ENCODE results near the gene CAMK4. TPM values are rescaled to one million over a fixed set of nuclear protein-coding genes. Genes with fewer than 3 reads are reported as not detected.

Gene CAMK4
- total RNA-seq, 1 experiment from 2014 or later: 10.2 TPM

DNA sequence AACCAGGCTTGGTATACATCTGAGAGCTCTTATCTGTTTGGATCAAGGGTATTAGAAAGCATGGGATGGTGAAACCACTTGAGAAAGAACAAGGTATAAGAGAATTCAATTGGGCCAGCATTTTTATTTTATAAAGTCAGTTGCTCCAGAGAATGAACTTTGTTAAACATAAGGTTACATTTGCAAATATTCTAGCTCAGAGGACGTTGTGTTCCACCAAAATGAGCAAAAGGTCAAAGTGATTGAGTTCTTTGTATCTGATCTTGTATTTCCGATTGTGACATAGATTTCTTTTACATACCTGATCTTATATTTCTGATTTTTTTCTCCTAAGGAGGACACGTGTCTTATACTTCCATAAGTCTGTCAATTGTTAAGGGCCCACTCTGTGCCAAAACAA, 296.7 kb downstream of the CAMK4 start:
- no peak overlapping the region for H3K27ac ChIP-seq (ENCODE audit: low read depth, low read length)
- POLR2A ChIA-PET: no interaction called here
- H3K36me3 ChIP-seq (ENCODE audit: control insufficient read depth in 1 of 2, insufficient read depth in 2 of 2, low read length in 2 of 2): no peaks in the 10 kb centered on the region
- no peaks in the 10 kb centered on the region for H4K20me1 ChIP-seq (ENCODE audit: insufficient read depth)
- H3K9me2 ChIP-seq (ENCODE audit: insufficient read depth): no peaks in the 10 kb centered on the region
- ATAC-seq (no peak), DNase-seq (ENCODE audit: low read depth, low spot score) (no peak)
- TF ChIP-seq EZH2 (IDR thresholded peaks at IDR 0.05): no peak
- TF ChIP-seq CBX3 (IDR thresholded peaks at IDR 0.05; ENCODE audit: low read depth): no peak
- TF ChIP-seq FOSL1 (IDR thresholded peaks at IDR 0.05; ENCODE audit: low read depth): no peak
- TF ChIP-seq JUND (IDR thresholded peaks at IDR 0.05): no peak
- TF ChIP-seq CEBPB (IDR thresholded peaks at IDR 0.05; ENCODE audit: low read depth): no peak
- TF ChIP-seq ZFX (IDR thresholded peaks at IDR 0.05): no peak
- TF ChIP-seq, protein P1, sequence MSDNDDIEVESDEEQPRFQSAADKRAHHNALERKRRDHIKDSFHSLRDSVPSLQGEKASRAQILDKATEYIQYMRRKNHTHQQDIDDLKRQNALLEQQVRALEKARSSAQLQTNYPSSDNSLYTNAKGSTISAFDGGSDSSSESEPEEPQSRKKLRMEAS (IDR thresholded peaks at IDR 0.05): no peak
- TF ChIP-seq SIN3A (IDR thresholded peaks at IDR 0.05; ENCODE audit: low read depth): no peak
- TF ChIP-seq REST (IDR thresholded peaks at IDR 0.05; ENCODE audit: low read depth): no peak
- no peaks in the 10 kb centered on the region for H3K9me3 ChIP-seq (ENCODE audit: control insufficient read depth in 1 of 2, insufficient read depth in 1 of 2, low read depth in 1 of 2, low read length in 2 of 2)
- CTCF ChIA-PET: interaction anchor here (0.6 to 0.9 kb wide), 2 partner anchors 11 kb away, joined by 3 to 5 read pairs; no protein-coding TSS in a partner anchor
- H2AFZ ChIP-seq (ENCODE audit: low read depth, low read length, poor library complexity, severe bottlenecking): no peak overlapping the region
- no peaks in the 10 kb centered on the region for H3K79me2 ChIP-seq (ENCODE audit: insufficient read depth, low read length)
- RAD21 ChIA-PET (ENCODE audit: low non-redundant PET in 1 of 2, low total read pairs in 2 of 2, uncharacterized antibody in 2 of 2, unreplicated experiment in 2 of 2): no interaction called here
- no peaks in the 10 kb centered on the region for H3K27me3 ChIP-seq (ENCODE audit: insufficient read depth, low read length)
- no peak overlapping the region for H3K9ac ChIP-seq (ENCODE audit: low read length)
- H3K4me1 ChIP-seq (ENCODE audit: control insufficient read depth in 1 of 2, insufficient read depth in 2 of 2, low read length in 2 of 2): no peaks in the 10 kb centered on the region
- H3K4me2 ChIP-seq (ENCODE audit: low read length): no peak overlapping the region
- no peak overlapping the region for H3K4me3 ChIP-seq (replicated peaks in 1 of 2; ENCODE audit: low read depth in 1 of 2, low read length in 2 of 2)
- no TSS peak for BruUV-seq (replicated peaks)
- intact Hi-C loops (cut with micrococcal nuclease): no loop called here

Data from HCT116 (cell line).